Measurements from ENCODE around the gene PPP2R1A.
A peak's percentile ranks its signal among the peaks of the same experiment; 100 is the strongest.

DNA sequence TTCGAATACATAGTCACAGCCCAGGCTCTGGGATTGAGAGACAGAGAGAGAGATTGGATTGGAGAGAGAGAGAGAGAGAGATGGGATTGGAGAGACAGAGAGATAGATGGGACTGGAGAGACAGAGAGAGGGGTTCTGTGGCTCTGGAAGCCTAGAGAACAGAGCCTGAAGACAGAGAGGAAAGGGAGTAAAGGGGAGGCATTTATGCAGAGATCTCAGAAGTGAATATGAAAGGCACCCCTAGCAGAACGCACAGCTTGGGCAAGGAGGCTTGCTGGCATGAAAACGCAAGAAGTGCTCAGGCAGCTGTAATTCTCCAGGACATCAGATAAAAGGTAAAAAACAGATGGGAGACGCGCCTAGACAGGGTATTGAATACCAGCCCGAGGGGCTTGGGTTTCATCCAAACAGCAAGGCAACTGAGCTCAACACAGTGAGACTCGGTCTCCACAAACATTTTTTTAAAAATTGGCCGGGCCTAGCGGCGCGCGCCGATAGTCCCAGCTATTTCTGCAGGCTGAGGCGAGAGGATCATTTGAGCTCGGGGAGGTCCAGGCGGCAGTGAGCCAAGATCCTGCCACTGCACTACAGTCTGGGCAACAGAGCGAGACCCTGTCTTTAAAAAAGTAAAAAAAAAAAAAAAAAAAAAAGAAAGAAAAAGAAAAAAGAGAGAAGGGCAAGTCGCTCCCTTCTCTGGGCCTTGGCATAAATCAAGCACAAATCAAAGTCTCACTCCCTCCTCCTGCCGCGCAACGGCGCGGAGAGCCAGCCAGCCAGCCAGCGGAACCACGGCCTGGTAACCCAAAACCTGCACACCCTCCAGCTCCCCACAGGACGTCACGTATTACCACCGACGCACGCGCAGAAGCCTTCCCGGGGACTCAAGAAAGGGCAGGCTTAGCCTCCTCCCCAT lies 774 bp upstream of the PPP2R1A start:
- TF ChIP-seq, protein P1, sequence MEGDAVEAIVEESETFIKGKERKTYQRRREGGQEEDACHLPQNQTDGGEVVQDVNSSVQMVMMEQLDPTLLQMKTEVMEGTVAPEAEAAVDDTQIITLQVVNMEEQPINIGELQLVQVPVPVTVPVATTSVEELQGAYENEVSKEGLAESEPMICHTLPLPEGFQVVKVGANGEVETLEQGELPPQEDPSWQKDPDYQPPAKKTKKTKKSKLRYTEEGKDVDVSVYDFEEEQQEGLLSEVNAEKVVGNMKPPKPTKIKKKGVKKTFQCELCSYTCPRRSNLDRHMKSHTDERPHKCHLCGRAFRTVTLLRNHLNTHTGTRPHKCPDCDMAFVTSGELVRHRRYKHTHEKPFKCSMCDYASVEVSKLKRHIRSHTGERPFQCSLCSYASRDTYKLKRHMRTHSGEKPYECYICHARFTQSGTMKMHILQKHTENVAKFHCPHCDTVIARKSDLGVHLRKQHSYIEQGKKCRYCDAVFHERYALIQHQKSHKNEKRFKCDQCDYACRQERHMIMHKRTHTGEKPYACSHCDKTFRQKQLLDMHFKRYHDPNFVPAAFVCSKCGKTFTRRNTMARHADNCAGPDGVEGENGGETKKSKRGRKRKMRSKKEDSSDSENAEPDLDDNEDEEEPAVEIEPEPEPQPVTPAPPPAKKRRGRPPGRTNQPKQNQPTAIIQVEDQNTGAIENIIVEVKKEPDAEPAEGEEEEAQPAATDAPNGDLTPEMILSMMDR (IDR thresholded peaks at IDR 0.05) = peak in 1 of 7 experiments; percentile 47
- peak in 1 of 3 donors; percentile 56 for TF ChIP-seq POLR2A (IDR thresholded peaks at IDR 0.05)

Data from body of pancreas (tissue), 4 donors.